PC-9 (cell line): Measurements from ENCODE around the gene STPG3. TPM values are rescaled to one million over a fixed set of nuclear protein-coding genes. Genes with fewer than 3 reads are reported as not detected.

ENCODE experiments used
- BruUV-seq: library from RNA; stranded (reverse); fragments of 400-500 nt; replicated peaks from 2 replicates; lab custom pipeline; 2021; lab: Mats Ljungman, UMichigan
- CTCF ChIA-PET: fragments of 300-600 bp; sonication (Branson Sonifier 250); formaldehyde crosslinking; loops from one replicate; lab custom pipeline; 2022; ENCODE audit warnings: antibody characterized with exemption; lab: Charles Lee
- POLR2A ChIA-PET: fragments of 300-600 bp; sonication (Branson Sonifier 250); formaldehyde crosslinking; loops from one replicate; lab custom pipeline; 2022; ENCODE audit warnings: antibody characterized with exemption; ENCODE audit not compliant: unreplicated experiment; lab: Charles Lee
- DNase-seq, 2 experiments: peaks; one replicate each; pipeline versions ENCODE4 v3.0.0 to v3.0.0-alpha.2; 2015 to 2022; ENCODE audit warnings: mixed read lengths in 1 of 2
- H2AFZ ChIP-seq: fragments of 200-600 bp; sonication (generic); 2 replicates; pipeline ENCODE4 v1.8.1; 2017; ENCODE audit warnings: antibody characterized with exemption
- H3F3A ChIP-seq: fragments of 200-600 bp; sonication (generic); 2 replicates; pipeline ENCODE4 v1.8.1; 2017; ENCODE audit warnings: antibody characterized with exemption, mild to moderate bottlenecking, low read depth; ENCODE audit not compliant: insufficient read depth
- H3K27ac ChIP-seq: fragments of 200-600 bp; sonication (generic); 2 replicates; pipeline ENCODE4 v1.6.1; 2016; ENCODE audit warnings: mixed run types
- H3K27me3 ChIP-seq: fragments of 200-600 bp; sonication (generic); 2 replicates; pipeline ENCODE4 v1.6.1; 2016; ENCODE audit warnings: low read depth, mixed run types; ENCODE audit not compliant: insufficient read depth
- H3K36me3 ChIP-seq: fragments of 200-600 bp; sonication (generic); 2 replicates; pipeline ENCODE4 v1.6.1; 2016; ENCODE audit warnings: low read depth, mixed run types
- H3K4me1 ChIP-seq: fragments of 200-600 bp; sonication (generic); replicated peaks from 2 replicates; pipeline ENCODE4 v1.6.1; 2016; ENCODE audit warnings: mixed run types; ENCODE audit not compliant: insufficient read depth
- H3K4me2 ChIP-seq: fragments of 200-600 bp; sonication (generic); 2 replicates; pipeline ENCODE4 v1.6.1; 2017; ENCODE audit warnings: mixed run types
- H3K4me3 ChIP-seq: fragments of 200-600 bp; sonication (generic); 2 replicates; pipeline ENCODE4 v1.6.1; 2016; ENCODE audit warnings: mixed run types
- H3K79me2 ChIP-seq: fragments of 200-600 bp; sonication (generic); 2 replicates; pipeline ENCODE4 v1.6.1; 2017; ENCODE audit warnings: low read depth, mixed run types
- H3K9me2 ChIP-seq: fragments of 200-600 bp; sonication (generic); 2 replicates; pipeline ENCODE4 v1.8.1; 2017; ENCODE audit warnings: mild to moderate bottlenecking; ENCODE audit not compliant: insufficient read depth
- H3K9me3 ChIP-seq: fragments of 200-600 bp; sonication (generic); 2 replicates; pipeline ENCODE4 v1.8.1; 2016; ENCODE audit warnings: low read depth; ENCODE audit not compliant: insufficient read depth
- H4K20me1 ChIP-seq: fragments of 200-600 bp; sonication (generic); 2 replicates; pipeline ENCODE4 v1.8.1; 2017; ENCODE audit not compliant: insufficient read depth
- EZH2 ChIP-seq: fragments of 200-600 bp; sonication (generic); IDR thresholded peaks from 2 replicates; pipeline ENCODE4 v1.8.0; 2017; ENCODE audit warnings: antibody characterized with exemption, low read depth
- intact Hi-C: fragments of 100-400 bp; cut with micrococcal nuclease; formaldehyde crosslinking; loops from one replicate; pipeline ENCODE4 v1.10.0; 2022; ENCODE audit not compliant: unreplicated experiment
- total RNA-seq: library from RNA; stranded (reverse); gene quantifications from 2 replicates; pipeline ENCODE4 v1.2.3, GENCODE V29; 2021
- TF ChIP-seq, protein P1 (sequence below): fragments of 200-600 bp; sonication (generic); conservative IDR thresholded peaks from 2 replicates; pipeline ENCODE4 v1.6.1; 2017; ENCODE audit warnings: mixed run types, antibody characterized with exemption, mild to moderate bottlenecking, moderate library complexity

STPG3 gene
- total RNA-seq, 1 experiment from 2014 or later, result 0.46 TPM

DNA sequence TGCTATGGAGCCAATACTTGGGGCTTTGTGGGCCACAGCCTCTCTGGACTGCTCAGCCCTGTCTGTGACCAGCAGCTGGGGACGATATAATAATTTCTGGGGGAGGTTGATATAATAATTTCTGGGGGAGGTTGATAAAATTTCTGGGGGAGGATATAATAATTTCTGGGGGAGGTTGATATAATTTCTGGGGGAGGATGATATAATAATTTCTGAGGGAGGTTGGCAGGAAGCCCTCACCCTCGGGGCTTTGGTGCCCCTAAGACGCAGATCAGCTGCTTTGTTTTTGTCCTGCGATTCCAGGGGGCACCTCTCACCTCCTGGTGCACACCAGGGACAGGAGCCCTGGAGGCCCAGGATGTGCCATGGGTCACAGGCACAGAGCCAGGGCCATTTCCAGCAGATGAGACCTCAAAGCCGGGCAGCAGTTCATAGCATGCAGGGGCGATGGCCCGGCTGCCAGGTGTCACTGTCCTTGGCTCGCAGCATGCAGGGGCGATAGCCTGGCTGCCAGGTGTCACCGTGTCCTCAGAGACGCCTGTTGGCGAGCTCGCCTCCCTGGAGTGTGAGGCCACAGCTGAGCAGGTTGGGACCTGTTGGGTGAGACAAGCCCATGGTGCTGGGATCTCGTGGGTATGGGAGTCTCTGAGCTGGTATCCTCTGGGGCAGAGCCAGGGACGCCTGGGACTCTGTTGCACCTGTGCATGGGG lies 22.7 kb downstream of the STPG3 start:
- TF ChIP-seq, protein P1, sequence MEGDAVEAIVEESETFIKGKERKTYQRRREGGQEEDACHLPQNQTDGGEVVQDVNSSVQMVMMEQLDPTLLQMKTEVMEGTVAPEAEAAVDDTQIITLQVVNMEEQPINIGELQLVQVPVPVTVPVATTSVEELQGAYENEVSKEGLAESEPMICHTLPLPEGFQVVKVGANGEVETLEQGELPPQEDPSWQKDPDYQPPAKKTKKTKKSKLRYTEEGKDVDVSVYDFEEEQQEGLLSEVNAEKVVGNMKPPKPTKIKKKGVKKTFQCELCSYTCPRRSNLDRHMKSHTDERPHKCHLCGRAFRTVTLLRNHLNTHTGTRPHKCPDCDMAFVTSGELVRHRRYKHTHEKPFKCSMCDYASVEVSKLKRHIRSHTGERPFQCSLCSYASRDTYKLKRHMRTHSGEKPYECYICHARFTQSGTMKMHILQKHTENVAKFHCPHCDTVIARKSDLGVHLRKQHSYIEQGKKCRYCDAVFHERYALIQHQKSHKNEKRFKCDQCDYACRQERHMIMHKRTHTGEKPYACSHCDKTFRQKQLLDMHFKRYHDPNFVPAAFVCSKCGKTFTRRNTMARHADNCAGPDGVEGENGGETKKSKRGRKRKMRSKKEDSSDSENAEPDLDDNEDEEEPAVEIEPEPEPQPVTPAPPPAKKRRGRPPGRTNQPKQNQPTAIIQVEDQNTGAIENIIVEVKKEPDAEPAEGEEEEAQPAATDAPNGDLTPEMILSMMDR, result no peak
- no peak for TF ChIP-seq EZH2
- no peak overlapping the region for H3K4me3 ChIP-seq
- H2AFZ ChIP-seq, result no peak overlapping the region
- no peaks in the 10 kb centered on the region for H3K27me3 ChIP-seq
- peaks cover 10% of the 10 kb centered on the region; the same call in 1 of the 2 replicates for H3K79me2 ChIP-seq
- no peak overlapping the region for H3K4me2 ChIP-seq
- DNase-seq, result no peak
- H3K4me1 ChIP-seq, result peaks cover 13% of the 10 kb centered on the region
- H3K9me3 ChIP-seq, result no peaks in the 10 kb centered on the region
- intact Hi-C loops, result no loop called here
- no peaks in the 10 kb centered on the region for H3K9me2 ChIP-seq
- ChIA-PET CTCF (no interaction called here), POLR2A (no interaction called here)
- H3K27ac ChIP-seq, result no peak overlapping the region
- peaks cover 24% of the 10 kb centered on the region for H3F3A ChIP-seq
- H3K36me3 ChIP-seq, result no peaks in the 10 kb centered on the region
- peaks cover 12% of the 10 kb centered on the region; the same call in 1 of the 2 replicates for H4K20me1 ChIP-seq
- no TSS peak for BruUV-seq

DNA sequence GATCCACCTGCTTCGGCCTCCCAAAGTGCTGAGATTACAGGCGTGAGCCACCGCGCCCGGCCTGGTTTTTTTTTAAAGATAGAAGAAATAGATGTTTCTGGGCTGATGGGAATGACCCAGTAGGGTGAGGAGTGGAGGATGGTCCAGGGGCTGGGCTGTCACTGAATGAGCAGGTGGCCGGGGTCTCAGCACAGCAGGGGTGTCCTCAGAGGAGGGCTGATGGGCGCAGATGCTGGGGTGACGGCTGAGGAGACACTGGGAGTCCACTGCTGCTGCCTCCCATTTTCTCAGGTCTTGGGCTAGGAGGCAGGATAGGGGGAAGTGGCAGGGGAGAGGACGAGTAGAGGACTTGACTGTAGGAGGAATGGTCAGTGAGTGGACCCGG lies 24.1 kb downstream of the STPG3 start:
- Histone ChIP-seq H3F3A (peaks cover 24% of the 10 kb centered on the region), H2AFZ (no peak overlapping the region), H3K79me2 (peaks cover 24% of the 10 kb centered on the region; the same call in 1 of the 2 replicates), H3K9me2 (no peaks in the 10 kb centered on the region), H3K4me1 (peaks cover 16% of the 10 kb centered on the region), H3K27ac (no peak overlapping the region), H3K4me3 (no peak overlapping the region), H3K9me3 (no peaks in the 10 kb centered on the region), H3K36me3 (no peaks in the 10 kb centered on the region), H3K4me2 (no peak overlapping the region), H4K20me1 (peaks cover 6% of the 10 kb centered on the region; the same call in 1 of the 2 replicates), H3K27me3 (no peaks in the 10 kb centered on the region)
- POLR2A ChIA-PET, result interaction anchor here (0.6 kb wide), 1 partner anchor 21 kb away, joined by 3 read pairs; no protein-coding TSS in a partner anchor
- DNase-seq, result no peak
- TF ChIP-seq, protein P1, result no peak
- TF ChIP-seq EZH2, result no peak
- BruUV-seq, result no TSS peak
- CTCF ChIA-PET, result no interaction called here
- intact Hi-C loops, result no loop called here

DNA sequence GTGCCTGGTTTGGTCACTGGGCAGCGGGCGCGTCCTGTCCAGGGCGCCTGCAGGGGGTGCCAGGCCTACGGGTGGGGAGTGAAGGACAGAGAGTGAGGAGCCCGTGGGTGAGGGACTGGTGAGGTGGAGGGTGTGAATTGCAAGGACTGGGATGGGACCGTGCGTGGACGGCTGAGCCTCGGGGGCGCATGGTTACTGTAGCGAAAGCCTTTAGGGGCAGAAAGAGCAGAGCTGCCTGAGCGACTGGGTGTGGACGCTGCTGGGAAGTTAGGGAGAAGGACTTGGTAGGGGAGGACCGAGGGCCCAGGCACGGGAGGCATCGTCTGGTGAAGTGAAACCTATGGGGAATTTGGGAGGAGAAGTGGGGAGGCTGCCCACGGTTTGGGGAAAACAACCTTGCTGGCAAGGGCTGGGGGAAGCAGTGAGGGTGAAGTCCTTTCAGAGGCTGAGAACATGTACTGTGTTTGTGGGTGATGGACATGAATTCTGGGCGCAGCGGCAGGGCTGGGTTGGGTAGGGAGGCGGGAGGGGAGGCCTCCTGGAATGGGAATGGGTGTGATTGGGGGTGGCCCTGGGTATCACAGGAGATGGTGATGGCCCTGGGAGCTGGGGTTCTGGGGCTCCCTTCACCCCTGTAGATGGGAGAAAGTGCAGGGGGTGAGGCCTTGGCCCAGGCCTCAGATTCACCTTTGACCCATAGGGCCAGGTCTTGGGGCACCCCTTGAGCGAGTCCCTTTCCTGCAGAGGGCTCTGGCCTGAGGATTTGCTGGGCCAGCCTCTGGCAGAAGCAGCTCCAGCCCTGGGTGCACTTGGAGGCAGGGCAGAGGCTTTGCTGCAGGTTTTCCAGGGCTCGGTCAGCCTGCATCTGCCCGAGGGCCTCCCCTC lies 24.7 kb downstream of the STPG3 start:
- Histone ChIP-seq H3K4me1 (peaks cover 16% of the 10 kb centered on the region), H3K36me3 (no peaks in the 10 kb centered on the region), H3K27ac (no peak overlapping the region), H3F3A (peaks cover 24% of the 10 kb centered on the region), H4K20me1 (peaks cover 6% of the 10 kb centered on the region; the same call in 1 of the 2 replicates), H3K9me2 (no peaks in the 10 kb centered on the region), H3K79me2 (peaks cover 26% of the 10 kb centered on the region; the same call in 1 of the 2 replicates), H3K9me3 (no peaks in the 10 kb centered on the region), H3K27me3 (no peaks in the 10 kb centered on the region), H3K4me2 (no peak overlapping the region), H3K4me3 (no peak overlapping the region), H2AFZ (no peak overlapping the region)
- ChIA-PET POLR2A (no interaction called here), CTCF (interaction anchor here (0.6 kb wide), 1 partner anchor 125 kb away, joined by 10 read pairs; no protein-coding TSS in a partner anchor)
- no TSS peak for BruUV-seq
- no peak for DNase-seq
- TF ChIP-seq, protein P1, result no peak
- no peak for TF ChIP-seq EZH2
- intact Hi-C loops, result loop anchor here (2.0 kb wide), 2 partner anchors 35 to 49 kb away; partner anchors contain the start of genes RNF224 and TUBB4B
